Fibroblast of skin of right quadriceps (primary cell): ENCODE data around the gene TACC3.

Experiments used
- DNase-seq: peaks from one replicate; pipeline ENCODE4 v3.0.0-alpha.2; 2013

TACC3 gene

DNA sequence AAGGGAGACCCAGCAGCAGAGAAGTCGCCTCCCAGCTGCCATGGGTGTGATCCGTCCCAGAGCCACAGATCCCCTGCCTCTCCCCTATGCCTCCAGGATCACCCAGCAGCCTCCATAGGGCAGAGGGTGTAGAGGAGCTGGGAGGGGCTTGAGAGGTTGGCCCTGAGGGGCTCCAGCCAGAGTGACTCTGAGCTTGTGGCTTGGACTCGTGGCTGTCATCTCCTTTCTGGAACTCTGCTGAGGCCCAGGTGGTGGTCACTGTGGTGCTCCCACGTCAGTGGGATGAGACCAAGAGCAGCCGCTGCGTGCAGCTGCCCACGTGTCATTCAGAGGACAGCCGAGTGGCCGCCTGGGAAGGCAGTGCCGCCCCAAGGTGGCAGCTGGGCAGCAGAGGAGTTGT lies 4.2 kb downstream of the TACC3 start:
- no peak for DNase-seq

DNA sequence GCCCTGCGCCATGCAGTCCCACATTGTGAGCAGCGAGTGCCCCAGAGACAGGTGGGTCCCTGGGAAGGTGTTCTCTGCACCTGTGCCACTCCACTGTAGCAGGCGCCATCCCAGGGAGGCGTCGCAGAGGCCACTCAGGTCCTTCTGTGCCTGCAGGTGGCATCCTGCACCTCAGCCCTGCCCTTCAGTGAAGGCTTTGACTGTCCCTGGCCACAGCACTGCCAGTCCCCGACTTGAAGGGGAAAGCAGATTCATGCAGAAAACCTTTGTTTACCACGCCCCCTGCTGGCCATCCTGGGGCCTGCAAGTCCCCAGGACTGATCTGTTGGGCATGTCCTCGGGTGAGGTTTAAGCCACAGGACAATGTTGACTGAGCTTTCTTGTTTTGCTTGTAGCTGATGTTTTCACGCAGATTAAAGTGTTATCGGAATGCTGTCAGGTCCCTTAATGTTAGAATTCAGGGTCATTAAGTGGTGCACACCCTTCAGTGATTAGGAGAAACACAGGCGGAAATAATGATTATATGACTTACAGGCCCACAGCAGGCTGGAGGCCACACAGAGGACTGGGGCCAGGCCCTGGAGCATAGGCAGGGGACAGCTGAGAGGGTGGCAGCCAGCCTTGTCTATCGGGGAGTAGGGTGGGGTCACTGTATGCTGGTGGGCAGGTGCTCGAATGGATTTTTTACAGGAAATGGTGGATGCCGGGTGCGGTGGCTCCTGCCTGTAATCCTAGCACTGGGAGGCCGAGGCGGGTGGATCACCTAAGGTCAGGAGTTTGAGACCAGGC lies 5.0 kb downstream of the TACC3 start:
- peak; percentile 72 for DNase-seq

DNA sequence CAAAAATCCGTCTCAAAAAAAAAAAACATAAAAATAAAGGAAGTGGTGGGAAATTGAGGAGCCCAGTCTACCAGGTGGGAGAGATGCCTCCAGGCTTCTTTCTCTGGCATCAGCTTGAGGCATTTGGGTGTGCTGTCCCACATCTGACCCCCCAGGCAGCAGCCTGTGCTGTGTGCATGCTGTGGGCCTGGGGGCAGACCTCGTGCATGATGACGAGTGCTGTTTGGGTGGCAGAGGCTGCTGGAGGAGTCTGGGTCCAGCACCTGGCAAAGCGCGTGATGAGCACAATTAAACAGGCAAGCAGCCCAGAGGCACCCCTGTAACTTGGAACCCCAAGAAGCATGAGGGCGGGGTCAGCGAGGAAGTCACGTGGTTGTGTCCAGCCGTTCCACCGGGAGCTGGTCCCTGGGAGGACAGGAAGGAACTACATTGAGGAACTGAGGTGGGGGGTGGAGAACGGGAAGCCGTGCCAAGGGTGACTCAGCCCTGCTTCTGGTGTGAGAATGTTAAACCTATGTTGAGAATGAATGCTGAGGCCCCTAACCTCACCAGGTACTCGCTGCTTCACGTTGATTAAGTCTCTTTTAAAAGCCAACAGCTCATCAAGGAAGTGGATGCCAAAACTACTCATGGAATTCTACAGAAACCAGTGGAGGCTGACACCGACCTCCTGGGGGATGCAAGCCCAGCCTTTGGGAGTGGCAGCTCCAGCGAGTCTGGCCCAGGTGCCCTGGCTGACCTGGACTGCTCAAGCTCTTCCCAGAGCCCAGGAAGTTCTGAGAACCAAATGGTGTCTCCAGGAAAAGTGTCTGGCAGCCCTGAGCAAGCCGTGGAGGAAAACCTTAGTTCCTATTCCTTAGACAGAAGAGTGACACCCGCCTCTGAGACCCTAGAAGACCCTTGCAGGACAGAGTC lies 6.1 kb downstream of the TACC3 start:
- DNase-seq: peak; percentile 64

DNA sequence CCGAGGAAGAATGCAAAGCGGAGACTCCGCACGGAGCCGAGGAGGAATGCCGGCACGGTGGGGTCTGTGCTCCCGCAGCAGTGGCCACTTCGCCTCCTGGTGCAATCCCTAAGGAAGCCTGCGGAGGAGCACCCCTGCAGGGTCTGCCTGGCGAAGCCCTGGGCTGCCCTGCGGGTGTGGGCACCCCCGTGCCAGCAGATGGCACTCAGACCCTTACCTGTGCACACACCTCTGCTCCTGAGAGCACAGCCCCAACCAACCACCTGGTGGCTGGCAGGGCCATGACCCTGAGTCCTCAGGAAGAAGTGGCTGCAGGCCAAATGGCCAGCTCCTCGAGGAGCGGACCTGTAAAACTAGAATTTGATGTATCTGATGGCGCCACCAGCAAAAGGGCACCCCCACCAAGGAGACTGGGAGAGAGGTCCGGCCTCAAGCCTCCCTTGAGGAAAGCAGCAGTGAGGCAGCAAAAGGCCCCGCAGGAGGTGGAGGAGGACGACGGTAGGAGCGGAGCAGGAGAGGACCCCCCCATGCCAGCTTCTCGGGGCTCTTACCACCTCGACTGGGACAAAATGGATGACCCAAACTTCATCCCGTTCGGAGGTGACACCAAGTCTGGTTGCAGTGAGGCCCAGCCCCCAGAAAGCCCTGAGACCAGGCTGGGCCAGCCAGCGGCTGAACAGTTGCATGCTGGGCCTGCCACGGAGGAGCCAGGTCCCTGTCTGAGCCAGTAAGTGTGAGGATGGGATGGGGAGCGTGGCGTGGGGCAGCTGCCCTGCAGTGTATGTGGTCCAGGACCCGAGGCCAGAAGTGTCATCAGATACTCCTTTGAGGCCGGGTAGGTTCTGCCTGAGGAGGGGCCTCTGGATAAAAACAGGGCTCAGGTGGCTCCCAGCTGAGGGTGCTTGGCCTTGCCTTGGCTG lies 7.0 kb downstream of the TACC3 start:
- no peak for DNase-seq

DNA sequence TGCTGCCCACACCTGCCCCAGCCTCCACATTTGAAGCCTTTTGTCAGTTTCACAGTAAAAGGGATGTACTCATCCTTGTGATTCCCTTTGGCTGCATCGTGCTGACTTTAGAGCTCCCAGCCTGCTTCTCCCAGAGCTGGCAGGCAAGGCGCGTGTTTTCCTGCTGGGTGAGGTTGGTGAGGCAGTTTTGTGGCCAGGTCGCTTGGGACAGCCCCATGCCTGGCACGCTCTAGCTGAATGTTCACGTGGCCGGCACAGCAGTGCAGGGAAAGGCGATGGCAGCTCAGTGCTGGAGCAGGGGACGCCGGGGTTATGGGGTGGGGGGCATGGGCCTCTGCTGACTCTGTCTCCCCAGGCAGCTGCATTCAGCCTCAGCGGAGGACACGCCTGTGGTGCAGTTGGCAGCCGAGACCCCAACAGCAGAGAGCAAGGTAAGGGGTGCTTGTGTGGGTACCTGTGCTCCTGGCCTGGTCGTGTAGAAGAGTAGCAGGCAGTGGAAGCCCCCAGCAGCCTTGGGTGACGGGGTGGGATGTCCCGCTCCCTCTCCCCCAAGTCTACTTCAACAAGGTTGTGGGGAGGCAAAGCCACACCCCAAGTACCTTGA lies 9.3 kb downstream of the TACC3 start:
- DNase-seq: no peak

- no peak for DNase-seq
These were observed 9.9 kb downstream of the TACC3 start for GRCh38 chr4:1731180-1731579.

- no peak for DNase-seq
These were observed 11.6 kb downstream of the TACC3 start for GRCh38 chr4:1732911-1733310.

- DNase-seq: no peak
These were observed 13.9 kb downstream of the TACC3 start for GRCh38 chr4:1735215-1735614.

DNA sequence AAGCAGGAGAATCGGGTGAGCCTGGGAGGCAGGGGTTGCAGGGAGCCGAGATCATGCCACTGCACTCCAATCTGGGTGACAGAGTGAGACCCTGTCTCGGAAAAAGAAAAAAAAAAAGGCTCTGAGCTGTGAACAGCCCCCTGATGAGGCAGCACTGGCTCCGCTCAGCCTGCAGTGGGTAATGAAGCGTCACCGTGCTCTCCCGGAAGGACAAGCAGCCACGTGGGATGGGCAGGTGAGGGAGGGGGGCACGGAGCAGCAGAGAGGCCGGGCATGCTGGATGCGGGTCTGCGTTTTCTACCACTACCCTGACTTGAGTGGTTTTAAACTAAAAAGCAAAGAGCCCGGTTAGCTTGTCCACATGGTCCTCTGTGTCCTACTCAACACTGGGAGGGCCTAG lies 15.5 kb downstream of the TACC3 start:
- no peak for DNase-seq

DNA sequence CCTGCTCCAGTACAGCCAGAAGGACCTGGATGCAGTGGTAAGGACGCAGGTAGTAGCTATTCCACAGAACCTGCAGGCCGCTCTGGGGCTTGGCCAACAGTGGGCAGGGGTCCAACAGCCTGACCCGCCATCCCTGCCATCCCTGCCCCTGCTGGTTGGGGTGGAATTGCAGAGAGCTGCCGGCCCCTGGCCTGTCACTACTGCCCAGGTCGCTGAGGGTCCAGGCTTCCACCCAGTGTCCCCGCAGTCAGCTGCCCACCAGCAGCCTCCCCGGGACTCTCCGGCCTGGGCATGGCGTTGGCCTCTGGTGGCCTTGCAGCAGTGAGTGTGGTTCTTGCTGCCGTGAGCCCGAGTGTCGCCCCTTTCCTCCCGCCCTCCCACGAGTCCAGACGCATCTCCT lies 16.3 kb downstream of the TACC3 start:
- DNase-seq: no peak

GRCh38 chr4:1738410-1738809 lies 17.1 kb downstream of the TACC3 start:
- no peak for DNase-seq

- DNase-seq: no peak
These were observed 18.0 kb downstream of the TACC3 start for GRCh38 chr4:1739358-1739757.

DNA sequence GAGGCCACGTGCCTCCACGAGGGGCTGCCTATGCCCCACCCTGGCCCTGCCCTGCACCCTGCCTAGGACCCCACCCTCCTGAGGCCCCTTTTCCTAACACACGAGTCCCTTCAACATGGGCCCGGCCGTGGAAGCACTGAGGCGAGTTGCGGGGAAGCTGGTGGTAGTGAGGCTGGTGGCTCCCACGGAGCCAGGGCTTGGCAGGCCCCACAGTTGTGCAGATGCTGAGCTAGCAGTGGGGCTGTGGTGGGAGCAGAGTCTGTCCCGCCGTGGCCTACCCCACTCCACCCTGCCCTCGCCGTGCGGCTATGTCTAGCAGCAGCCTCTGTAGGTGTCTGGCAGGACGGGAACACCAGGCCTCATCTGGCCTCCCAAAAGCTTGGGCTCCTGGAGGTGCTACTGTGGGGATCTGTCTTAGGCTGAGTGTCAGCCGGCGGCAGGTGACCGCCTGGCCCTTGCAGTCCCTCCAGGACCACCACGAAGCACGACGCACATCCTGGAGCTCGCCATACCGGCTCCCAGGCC lies 18.8 kb downstream of the TACC3 start:
- DNase-seq: no peak

GRCh38 chr4:1741208-1741607 lies 19.9 kb downstream of the TACC3 start:
- DNase-seq: no peak

DNA sequence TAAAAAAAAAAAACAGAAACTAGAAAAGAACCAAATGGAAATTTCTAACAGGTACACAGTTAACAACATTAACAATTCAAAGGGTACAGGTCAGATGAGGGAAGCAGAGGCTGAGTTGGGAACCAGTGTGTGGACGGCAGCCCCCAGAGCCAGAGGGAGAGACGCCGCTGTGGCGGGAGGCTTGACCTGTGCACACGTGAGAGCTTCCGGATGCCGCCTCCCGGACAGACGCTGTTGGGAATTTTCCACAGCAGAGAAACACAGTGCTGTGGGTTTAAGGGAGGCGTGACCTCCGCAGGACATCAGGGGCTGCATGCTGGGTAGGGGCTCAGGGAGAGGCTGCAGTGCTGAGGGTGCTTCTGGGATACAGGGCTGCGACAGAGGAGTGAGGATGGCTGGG lies 22.2 kb downstream of the TACC3 start:
- no peak for DNase-seq

DNA sequence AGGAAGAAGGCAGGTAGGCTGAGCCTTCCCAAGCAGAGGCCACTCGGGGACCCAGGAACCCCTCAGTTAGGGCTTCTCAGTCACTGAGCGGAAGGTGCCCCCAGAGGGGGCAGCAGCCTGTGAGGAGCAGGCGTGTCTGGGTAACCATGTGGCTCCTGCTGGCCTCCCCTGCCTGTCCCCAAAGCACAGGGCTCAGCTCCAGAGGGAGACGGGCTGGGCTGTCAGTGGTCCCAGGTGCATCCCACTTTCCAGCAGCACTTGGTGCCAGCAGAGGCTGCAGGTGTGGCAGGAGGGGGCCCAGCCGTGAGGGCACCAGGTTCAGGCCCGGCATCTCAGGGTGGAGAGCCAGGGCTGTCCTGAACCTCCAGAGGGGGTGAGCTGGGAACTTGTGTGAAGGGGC lies 22.7 kb downstream of the TACC3 start:
- DNase-seq: no peak

- no peak for DNase-seq
These were observed 23.2 kb downstream of the TACC3 start for GRCh38 chr4:1744552-1744951.

DNA sequence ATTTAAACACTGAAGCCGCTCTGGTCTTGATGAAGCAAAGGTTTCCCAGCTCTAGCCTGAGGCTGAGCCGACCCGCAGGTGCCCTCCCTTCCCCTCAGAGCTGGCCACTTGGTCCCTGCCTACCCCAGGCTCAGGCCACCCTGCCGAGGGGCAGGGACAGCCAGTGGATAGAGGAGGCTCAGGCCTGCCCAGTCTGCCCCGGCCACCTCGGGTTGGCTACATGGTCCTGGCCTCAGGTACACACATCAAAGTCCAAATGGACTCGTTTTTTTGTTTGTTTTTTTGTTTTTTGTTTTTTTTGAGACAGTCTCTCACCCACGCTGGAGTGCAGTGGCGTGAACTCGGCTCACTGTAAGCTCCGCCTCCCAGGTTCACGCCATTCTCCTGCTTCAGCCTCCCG lies 23.8 kb downstream of the TACC3 start:
- no peak for DNase-seq

- no peak for DNase-seq
These were observed 24.4 kb downstream of the TACC3 start for GRCh38 chr4:1745697-1746096.

- DNase-seq: peak; percentile 56
These were observed 25.0 kb downstream of the TACC3 start for GRCh38 chr4:1746265-1746691.

GRCh38 chr4:1746919-1747602 lies 25.7 kb downstream of the TACC3 start:
- no peak for DNase-seq

- DNase-seq: no peak
These were observed 26.3 kb downstream of the TACC3 start for GRCh38 chr4:1747603-1747967.
